Left ventricle myocardium inferior (tissue), 1 donor: ENCODE results near the gene WAPL. TPM values are rescaled to one million over a fixed set of nuclear protein-coding genes. Genes with fewer than 3 reads are reported as not detected.
"Not testable (repeated sequence)": the region's sequence is repeated elsewhere in the genome, so short reads cannot be mapped to it uniquely, and the experiment has no call there.

Experiments
- DNase-seq: peaks from one replicate; pipeline ENCODE4 v3.0.0-alpha.2; 2020
- H3K27ac ChIP-seq: fragments of 200-600 bp; replicated peaks from 2 replicates; pipeline ENCODE4 v1.8.0; 2021
- H3K27me3 ChIP-seq: fragments of 200-600 bp; 2 replicates; pipeline ENCODE4 v1.8.0; 2021; ENCODE audit warnings: low read depth
- H3K36me3 ChIP-seq: fragments of 200-600 bp; 2 replicates; pipeline ENCODE4 v1.8.0; 2021
- H3K4me1 ChIP-seq: fragments of 200-600 bp; 2 replicates; pipeline ENCODE4 v1.8.0; 2021
- H3K4me3 ChIP-seq: fragments of 200-600 bp; 2 replicates; pipeline ENCODE4 v1.8.0; 2021; ENCODE audit warnings: mild to moderate bottlenecking, moderate library complexity
- H3K9me3 ChIP-seq: fragments of 200-600 bp; replicated peaks from 2 replicates; pipeline ENCODE4 v1.8.0; 2021
- intact Hi-C: fragments of 100-400 bp; cut with micrococcal nuclease; formaldehyde crosslinking; loops from one replicate; pipeline ENCODE4 v1.11.0; 2022
- total RNA-seq: library from RNA; stranded (reverse); fragmentation: NEBNext Ultra II Directional; extraction: Animal tissue kit (Norgen Biotek cat#: 25700); gene quantifications from one replicate; pipeline ENCODE4 v1.2.1, GENCODE V29; 2021
- TF ChIP-seq, protein P1 (sequence below): fragments of 200-600 bp; IDR thresholded peaks from 2 replicates; pipeline ENCODE4 v1.8.0; 2021; ENCODE audit warnings: antibody characterized with exemption, mild to moderate bottlenecking, borderline replicate concordance
- donor health status: DM: no; HTN: yes; CAD: no; lungs with severe emphysema.

Gene WAPL
- total RNA-seq, 1 donor from 2014 or later: 21.9 TPM

DNA sequence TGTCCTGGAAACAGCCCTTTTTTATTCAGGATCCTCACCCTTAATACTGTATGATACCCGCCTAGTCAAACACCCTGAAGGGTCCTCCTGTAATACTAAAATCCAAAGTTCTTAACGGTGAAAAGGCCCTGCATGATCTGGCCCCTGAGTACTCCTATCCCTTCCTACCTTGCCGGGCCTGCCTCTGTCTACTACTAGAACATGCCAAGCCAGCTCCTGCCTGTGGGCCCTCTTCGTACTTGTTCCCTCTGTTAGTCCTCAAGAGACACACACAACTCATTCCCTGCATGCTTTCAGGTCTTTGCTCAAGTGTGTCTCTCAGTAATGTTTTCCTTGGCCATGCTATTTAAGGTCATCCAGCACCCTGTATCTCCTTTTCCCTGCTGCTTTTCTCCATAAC, 5.0 kb upstream of the WAPL start:
- H3K9me3 ChIP-seq: no peaks in the 10 kb centered on the region
- peak overlapping the region; percentile 33 for H3K27ac ChIP-seq
- peaks cover 53% of the 10 kb centered on the region for H3K4me1 ChIP-seq
- DNase-seq: no peak
- intact Hi-C loops: no loop called here
- H3K36me3 ChIP-seq: no peaks in the 10 kb centered on the region
- H3K27me3 ChIP-seq: no peaks in the 10 kb centered on the region
- no peak overlapping the region for H3K4me3 ChIP-seq
- TF ChIP-seq, protein P1, sequence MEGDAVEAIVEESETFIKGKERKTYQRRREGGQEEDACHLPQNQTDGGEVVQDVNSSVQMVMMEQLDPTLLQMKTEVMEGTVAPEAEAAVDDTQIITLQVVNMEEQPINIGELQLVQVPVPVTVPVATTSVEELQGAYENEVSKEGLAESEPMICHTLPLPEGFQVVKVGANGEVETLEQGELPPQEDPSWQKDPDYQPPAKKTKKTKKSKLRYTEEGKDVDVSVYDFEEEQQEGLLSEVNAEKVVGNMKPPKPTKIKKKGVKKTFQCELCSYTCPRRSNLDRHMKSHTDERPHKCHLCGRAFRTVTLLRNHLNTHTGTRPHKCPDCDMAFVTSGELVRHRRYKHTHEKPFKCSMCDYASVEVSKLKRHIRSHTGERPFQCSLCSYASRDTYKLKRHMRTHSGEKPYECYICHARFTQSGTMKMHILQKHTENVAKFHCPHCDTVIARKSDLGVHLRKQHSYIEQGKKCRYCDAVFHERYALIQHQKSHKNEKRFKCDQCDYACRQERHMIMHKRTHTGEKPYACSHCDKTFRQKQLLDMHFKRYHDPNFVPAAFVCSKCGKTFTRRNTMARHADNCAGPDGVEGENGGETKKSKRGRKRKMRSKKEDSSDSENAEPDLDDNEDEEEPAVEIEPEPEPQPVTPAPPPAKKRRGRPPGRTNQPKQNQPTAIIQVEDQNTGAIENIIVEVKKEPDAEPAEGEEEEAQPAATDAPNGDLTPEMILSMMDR: no peak

DNA sequence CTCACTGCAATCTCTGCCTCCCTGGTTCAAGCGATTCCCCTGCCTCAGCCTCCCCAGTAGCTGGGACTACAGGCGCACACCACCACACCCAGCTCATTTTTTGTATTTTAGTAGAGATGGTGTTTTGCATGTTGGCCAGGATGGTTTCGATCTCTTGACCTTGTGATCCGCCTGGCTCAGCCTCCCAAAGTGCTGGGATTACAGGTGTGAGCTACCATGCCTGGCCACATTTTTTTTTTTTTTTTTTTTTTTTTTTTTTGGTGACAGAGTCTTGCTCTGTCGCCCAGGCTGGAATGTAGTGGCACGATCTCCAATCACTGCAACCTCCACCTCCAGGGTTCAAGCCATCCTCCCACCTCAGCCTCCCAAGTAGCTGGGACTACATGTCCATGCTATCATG, 4.1 kb upstream of the WAPL start:
- H3K36me3 ChIP-seq, intact Hi-C loops, H3K27me3 ChIP-seq, H3K4me3 ChIP-seq, DNase-seq, H3K9me3 ChIP-seq: not testable (repeated sequence)
- H3K4me1 ChIP-seq: peaks cover 61% of the 10 kb centered on the region
- peak overlapping the region; percentile 33 for H3K27ac ChIP-seq

DNA sequence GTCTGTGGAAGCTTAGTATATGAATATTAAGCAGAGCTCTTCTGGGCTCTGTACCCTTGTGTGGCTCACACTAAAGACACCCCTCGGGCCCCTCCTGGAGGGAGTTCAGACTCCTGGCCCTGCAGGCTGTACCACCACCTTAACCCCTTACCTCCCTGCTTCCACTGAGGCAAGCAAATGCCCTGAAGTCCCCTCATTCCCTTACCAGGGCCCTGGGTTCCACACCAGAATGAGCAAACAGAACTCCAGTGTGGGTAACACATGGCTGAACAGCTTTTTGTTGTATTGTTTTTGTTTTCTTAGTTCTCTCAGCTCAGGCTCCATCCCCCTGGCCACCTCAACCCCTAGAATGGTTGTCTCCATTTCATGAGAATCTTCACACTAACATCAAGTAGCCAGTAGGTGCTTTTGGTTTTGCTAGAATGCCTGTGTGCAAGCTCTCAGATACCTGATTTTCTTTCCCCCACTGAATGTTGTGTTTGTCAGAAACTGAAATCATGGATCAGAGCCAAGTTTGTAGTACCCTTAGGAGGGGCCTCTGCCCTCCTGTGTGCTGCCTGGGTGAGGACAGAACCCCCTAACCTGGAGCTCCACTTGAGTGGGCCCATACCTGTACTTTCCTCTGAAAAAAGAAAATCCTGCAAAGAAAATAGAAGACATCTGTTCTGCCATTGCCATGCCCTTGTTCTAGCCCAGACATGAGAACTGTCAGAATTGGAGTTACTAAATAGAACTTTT, 2.8 kb upstream of the WAPL start:
- intact Hi-C loops: no loop called here
- no peaks in the 10 kb centered on the region for H3K36me3 ChIP-seq
- TF ChIP-seq, protein P1: no peak
- H3K4me3 ChIP-seq: no peak overlapping the region
- peaks cover 74% of the 10 kb centered on the region for H3K4me1 ChIP-seq
- no peak overlapping the region for H3K27ac ChIP-seq
- no peaks in the 10 kb centered on the region for H3K9me3 ChIP-seq
- no peak for DNase-seq
- no peaks in the 10 kb centered on the region for H3K27me3 ChIP-seq

DNA sequence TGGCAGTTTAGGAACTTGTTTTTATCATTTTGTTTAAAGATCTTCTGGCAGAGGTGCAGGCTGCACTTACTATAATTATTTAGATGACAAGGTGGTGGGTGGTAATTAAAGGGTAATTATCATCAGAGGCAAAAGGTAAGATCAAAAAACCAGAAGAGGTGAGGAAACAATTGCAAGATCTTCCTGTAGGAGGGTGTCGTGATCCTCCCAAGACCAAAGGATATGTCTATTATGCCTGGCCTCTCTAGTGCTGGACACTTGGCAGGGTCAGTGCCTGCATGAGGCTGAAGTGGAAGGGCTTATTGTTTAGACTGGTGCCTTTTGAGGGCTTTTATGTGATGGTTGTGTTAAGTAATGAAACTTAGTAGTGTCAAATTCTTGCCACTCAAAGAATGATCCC, 1.8 kb upstream of the WAPL start:
- TF ChIP-seq, protein P1: peak; percentile 42
- Histone ChIP-seq H3K4me1 (peaks cover 76% of the 10 kb centered on the region), H3K27me3 (no peaks in the 10 kb centered on the region), H3K36me3 (no peaks in the 10 kb centered on the region), H3K9me3 (no peaks in the 10 kb centered on the region), H3K27ac (no peak overlapping the region), H3K4me3 (no peak overlapping the region)
- intact Hi-C loops: no loop called here
- no peak for DNase-seq

DNA sequence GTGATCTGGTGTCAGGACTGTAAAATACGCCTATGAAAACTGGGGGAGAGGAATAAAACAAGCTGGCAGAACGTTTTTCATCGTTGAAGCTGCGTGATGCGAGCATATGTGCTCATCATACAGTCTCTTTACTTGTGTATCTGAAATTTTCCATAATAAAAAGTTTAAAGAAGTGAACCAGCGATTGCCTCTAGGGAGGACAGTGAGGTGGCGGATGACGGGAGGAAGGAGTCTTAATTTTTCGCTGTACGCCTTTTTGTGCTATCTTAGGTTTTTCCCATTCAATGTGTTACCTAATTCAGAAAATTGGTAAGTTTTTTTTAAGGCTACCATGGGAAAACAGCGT, 891 bp upstream of the WAPL start:
- peak overlapping the region; percentile 97 for H3K27ac ChIP-seq
- H3K4me3 ChIP-seq: peak overlapping the region; percentile 98
- TF ChIP-seq, protein P1: no peak
- no peaks in the 10 kb centered on the region for H3K9me3 ChIP-seq
- no peaks in the 10 kb centered on the region for H3K27me3 ChIP-seq
- intact Hi-C loops: no loop called here
- peaks cover 82% of the 10 kb centered on the region for H3K4me1 ChIP-seq
- H3K36me3 ChIP-seq: peaks cover 5% of the 10 kb centered on the region
- no peak for DNase-seq

DNA sequence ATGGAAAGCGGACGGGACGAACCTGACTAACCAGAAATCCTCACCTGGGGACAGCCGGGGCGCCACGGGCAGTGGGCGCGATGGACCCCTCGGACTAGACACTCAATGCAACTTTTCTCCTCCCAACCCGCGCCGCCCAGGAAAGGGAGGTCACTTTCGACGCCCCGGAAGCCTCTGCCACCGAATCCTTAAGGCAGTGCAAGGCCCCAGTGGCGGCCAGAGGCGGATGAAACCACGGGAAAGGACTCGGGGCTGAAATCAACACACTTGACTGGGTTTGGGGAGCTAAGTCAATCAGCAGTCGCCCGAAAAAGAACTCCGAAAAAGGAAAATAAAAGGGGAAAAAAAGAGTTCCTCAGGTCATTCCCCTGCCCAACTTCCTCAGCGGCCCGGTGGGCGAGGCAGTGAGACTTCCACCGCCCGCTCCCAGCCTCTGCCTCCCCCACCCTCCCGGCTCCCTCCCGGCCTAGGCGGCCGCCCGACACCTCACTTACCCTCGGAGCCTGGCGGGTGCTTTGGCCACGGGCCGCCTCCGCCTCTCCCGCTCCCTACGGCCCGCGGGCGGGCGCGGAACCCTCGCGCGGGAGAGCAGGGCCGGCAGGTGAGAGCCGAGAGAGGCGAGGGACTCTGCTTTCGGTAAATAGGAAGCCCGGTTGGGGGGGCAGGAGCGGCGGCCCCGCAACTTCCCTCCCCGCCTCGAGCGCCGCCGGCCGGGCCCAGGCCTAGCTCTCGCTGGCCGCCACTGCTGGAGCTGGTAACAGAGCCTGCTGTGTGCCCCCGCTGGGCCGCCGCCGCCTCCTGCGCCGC, 518 bp downstream of the WAPL start:
- DNase-seq: peak; percentile 53

More for the DNA sequence above, 518 bp downstream of the WAPL start:
- TF ChIP-seq, protein P1: no peak
- Histone ChIP-seq H3K36me3 (peaks cover 14% of the 10 kb centered on the region), H3K4me1 (peaks cover 88% of the 10 kb centered on the region), H3K27me3 (no peaks in the 10 kb centered on the region), H3K27ac (peak overlapping the region; percentile 97), H3K9me3 (no peaks in the 10 kb centered on the region), H3K4me3 (peak overlapping the region; percentile 98)
- intact Hi-C loops: no loop called here
